HepG2 (cell line): ENCODE results near the gene GALP. TPM values are rescaled to one million over a fixed set of nuclear protein-coding genes. Genes with fewer than 3 reads are reported as not detected.

Experiments used
- ATAC-seq: fragments of 200-7000 bp; cut with Tn5 transposase; 3 replicates; pipeline ENCODE4 v1.9.1; 2020; ENCODE audit warnings: mild to moderate bottlenecking, moderate library complexity
- BruUV-seq: library from RNA; stranded (reverse); fragments of 400-500 nt; replicated peaks from 2 replicates; lab custom pipeline; 2021; lab: Mats Ljungman, UMichigan
- CTCF ChIA-PET: fragments of 300-600 bp; formaldehyde crosslinking; extraction: SDS; loops from one replicate; lab custom pipeline; 2021; ENCODE audit warnings: low total read pairs, inconsistent platforms, low intra/inter-chr PET ratio; lab: Yijun Ruan, JAX
- POLR2A ChIA-PET: fragments of 350-600 bp; sonication (Branson Sonifier 250); formaldehyde crosslinking; loops from one replicate; lab custom pipeline; 2020; ENCODE audit warnings: antibody characterized with exemption, inconsistent platforms; lab: Yijun Ruan, JAX
- DNase-seq: peaks from one replicate; pipeline ENCODE4 v3.0.0-alpha.2; 2015; ENCODE audit warnings: low spot score
- FAIRE-seq: peaks from 3 replicates; lab custom pipeline; 2011; peaks lifted over from hg19 to GRCh38; lab: Jason Lieb, UNC
- H2AFZ ChIP-seq: one replicate; pipeline ENCODE4 v1.6.1; 2011; ENCODE audit warnings: low read length, inconsistent platforms
- H3K27ac ChIP-seq: fragments of 300-600 bp; 3 replicates; pipeline ENCODE4 v1.8.0; 2011; ENCODE audit warnings: mixed run types, mild to moderate bottlenecking, mixed read lengths, low read length, inconsistent platforms; ENCODE audit not compliant: insufficient read depth; ENCODE audit errors: extremely low read length
- H3K27me3 ChIP-seq, 2 experiments: fragments of 200-600 bp in 1 of 2; 2 replicates in 1 of 2; 3 replicates in 1 of 2; pipeline versions ENCODE4 v1.6.0 to v1.8.0; 2011; ENCODE audit warnings: low read length in 2 of 2, mild to moderate bottlenecking in 2 of 2, moderate library complexity in 2 of 2, inconsistent platforms in 1 of 2; ENCODE audit not compliant: insufficient read depth in 2 of 2, control insufficient read depth in 1 of 2
- H3K36me3 ChIP-seq, 2 experiments: fragments of 200-600 bp in 1 of 2; replicated peaks in 1 of 2; 2 replicates in 1 of 2; 3 replicates in 1 of 2; pipeline versions ENCODE4 v1.5.1 to v1.8.0; 2011; ENCODE audit warnings: low read length in 2 of 2, inconsistent platforms in 1 of 2; ENCODE audit not compliant: insufficient read depth in 2 of 2, control insufficient read depth in 1 of 2
- H3K4me1 ChIP-seq: 2 replicates; pipeline ENCODE4 v1.5.1; 2012; ENCODE audit warnings: low read length, inconsistent platforms; ENCODE audit not compliant: insufficient read depth
- H3K4me2 ChIP-seq: 2 replicates; pipeline ENCODE4 v1.6.0; 2011; ENCODE audit warnings: low read depth, low read length, inconsistent platforms
- H3K4me3 ChIP-seq, 3 experiments: fragments of 200-600 bp in 1 of 3; sonication (generic), shearing (Covaris generic) in 1 of 3; replicated peaks in 1 of 3; 2 replicates each; pipeline ENCODE4 v1.5.1; 2011 to 2016; ENCODE audit warnings: low read length in 3 of 3, inconsistent platforms in 2 of 3, low read depth in 2 of 3, mild to moderate bottlenecking in 2 of 3, control low read depth in 1 of 3, mixed read lengths in 1 of 3; ENCODE audit not compliant: insufficient read depth in 1 of 3
- H3K79me2 ChIP-seq: one replicate; pipeline ENCODE4 v1.6.1; 2011; ENCODE audit warnings: low read length, inconsistent platforms; ENCODE audit not compliant: insufficient read depth
- H3K9ac ChIP-seq: 2 replicates; pipeline ENCODE4 v1.6.0; 2011; ENCODE audit warnings: mild to moderate bottlenecking, low read depth, low read length, inconsistent platforms; ENCODE audit not compliant: insufficient read depth
- H3K9me3 ChIP-seq: 2 replicates; pipeline ENCODE4 v1.5.1; 2012; ENCODE audit warnings: mild to moderate bottlenecking, low read length
- H4K20me1 ChIP-seq: 2 replicates; pipeline ENCODE4 v1.6.0; 2011; ENCODE audit warnings: inconsistent platforms, mild to moderate bottlenecking, low read length, moderate library complexity; ENCODE audit not compliant: insufficient read depth
- BRD4 ChIP-seq: sonication (generic); formaldehyde crosslinking; IDR thresholded peaks from 2 replicates; pipeline ENCODE4 v1.4.0; 2020; ENCODE audit warnings: missing genetic modification reagents
- CEBPB ChIP-seq: IDR thresholded peaks from 2 replicates; pipeline ENCODE4 v1.6.1; 2011; ENCODE audit warnings: low read depth, low read length, improper control_type of control experiment, borderline replicate concordance
- CSRNP1 ChIP-seq: sonication (generic); formaldehyde crosslinking; IDR thresholded peaks from 2 replicates; pipeline ENCODE4 v1.8.1; 2023; ENCODE audit warnings: mild to moderate bottlenecking, missing genetic modification reagents
- HOXA7 ChIP-seq: sonication (generic); formaldehyde crosslinking; IDR thresholded peaks from 2 replicates; pipeline ENCODE4 v1.8.1; 2022; ENCODE audit warnings: mild to moderate bottlenecking, missing genetic modification reagents, moderate library complexity
- MAZ ChIP-seq, 2 experiments: sonication (generic) in 1 of 2; formaldehyde crosslinking in 1 of 2; IDR thresholded peaks; 2 replicates each; pipeline versions ENCODE4 v1.5.0 to v1.6.1; 2012 to 2020; ENCODE audit warnings: low read depth in 2 of 2, mild to moderate bottlenecking in 2 of 2, borderline replicate concordance in 1 of 2, improper control_type of control experiment in 1 of 2, low read length in 1 of 2, missing genetic modification reagents in 1 of 2, moderate library complexity in 1 of 2
- NR1H2 ChIP-seq: sonication (generic); formaldehyde crosslinking; IDR thresholded peaks from 2 replicates; pipeline ENCODE4 v1.8.1; 2022; ENCODE audit warnings: low read depth, missing genetic modification reagents, borderline replicate concordance
- PHF5A ChIP-seq: IDR thresholded peaks from one replicate; pipeline ENCODE4 v1.6.1; 2018; ENCODE audit warnings: low read depth, missing genetic modification reagents; ENCODE audit not compliant: unreplicated experiment
- PRPF4 ChIP-seq: fragments of 200-400 bp; formaldehyde crosslinking; IDR thresholded peaks from 2 replicates; pipeline ENCODE4 v1.6.1; 2016; ENCODE audit warnings: low read length, low read depth; ENCODE audit not compliant: poor library complexity, severe bottlenecking
- SAP130 ChIP-seq: IDR thresholded peaks from 2 replicates; pipeline ENCODE4 v1.6.1; 2016; ENCODE audit warnings: low read depth
- SKI ChIP-seq: fragments of 450-650 bp; IDR thresholded peaks from one replicate; pipeline ENCODE4 v1.6.1; 2018; ENCODE audit warnings: mild to moderate bottlenecking; ENCODE audit not compliant: partially characterized antibody
- SP140L ChIP-seq: sonication (generic); formaldehyde crosslinking; IDR thresholded peaks from 2 replicates; pipeline ENCODE4 v1.4.0; 2020; ENCODE audit warnings: missing genetic modification reagents, borderline replicate concordance
- TAF15 ChIP-seq: fragments of 200-400 bp; formaldehyde crosslinking; IDR thresholded peaks from one replicate; pipeline ENCODE4 v1.6.1; 2018; ENCODE audit warnings: mild to moderate bottlenecking, low read depth, low read length; ENCODE audit not compliant: poor library complexity, severe bottlenecking
- TBL1XR1 ChIP-seq: fragments of 150-350 bp; IDR thresholded peaks from 2 replicates; pipeline ENCODE4 v1.6.1; 2014; ENCODE audit warnings: borderline replicate concordance, low read length; ENCODE audit not compliant: partially characterized antibody
- ZBTB42 ChIP-seq: sonication (generic); formaldehyde crosslinking; IDR thresholded peaks from 2 replicates; pipeline ENCODE4 v1.5.0; 2020; ENCODE audit warnings: mild to moderate bottlenecking, missing genetic modification reagents
- ZNF225 ChIP-seq: sonication (generic); formaldehyde crosslinking; IDR thresholded peaks from 2 replicates; pipeline ENCODE4 v1.4.0; 2020; ENCODE audit warnings: mild to moderate bottlenecking, missing genetic modification reagents
- ZNF335 ChIP-seq: sonication (generic); formaldehyde crosslinking; IDR thresholded peaks from 2 replicates; pipeline ENCODE4 v1.4.0; 2020; ENCODE audit warnings: missing genetic modification reagents
- ZNF33A ChIP-seq: sonication (generic); formaldehyde crosslinking; IDR thresholded peaks from 2 replicates; pipeline ENCODE4 v1.5.1; 2020; ENCODE audit warnings: missing genetic modification reagents, mild to moderate bottlenecking, moderate library complexity, borderline replicate concordance
- ZNF414 ChIP-seq: sonication (generic); formaldehyde crosslinking; IDR thresholded peaks from 2 replicates; pipeline ENCODE4 v1.5.0; 2020; ENCODE audit warnings: missing genetic modification reagents
- WGBS: methylation state at CpG from one replicate; pipeline ENCODE4 v1.1.6; 2017; ENCODE audit warnings: low lambda C conversion rate; 5-methylcytosine and 5-hydroxymethylcytosine counted together
- in situ Hi-C: cut with HindIII; loops from 2 replicates; pipeline ENCODE4 v1.10.0; 2017; ENCODE audit warnings: low pct_unique_long_range_greater_than_20kb; ENCODE audit not compliant: extremely low pct_ligation_motif_present
- intact Hi-C: fragments of 100-400 bp; cut with micrococcal nuclease; formaldehyde crosslinking; loops from one replicate; pipeline ENCODE4 v1.10.0; 2022; ENCODE audit not compliant: unreplicated experiment
- polyA plus RNA-seq, 8 experiments: library from polyadenylated mRNA; depleted of rRNA in 3 of 8; stranded (reverse) in 7 of 8; unstranded in 1 of 8; fragments of >200 nt; fragmentation: Illumina TruSeq in 4 of 8; extraction: Trizol in 4 of 8; gene quantifications; 2 replicates each; pipeline versions ENCODE4 v1.2.1 to v1.2.3, GENCODE V29; 2011 to 2016; ENCODE audit warnings: low read depth in 4 of 8, missing spikeins in 1 of 8, mixed read lengths in 1 of 8; ENCODE audit not compliant: insufficient read depth in 1 of 8
- total RNA-seq, 5 experiments: library from RNA; depleted of rRNA; stranded (reverse); fragments of >200 nt; fragmentation: Illumina TruSeq; extraction: Trizol; gene quantifications; 2 replicates each; pipeline ENCODE4 v1.2.3, GENCODE V29; 2016; ENCODE audit warnings: low read depth in 1 of 5

GALP gene
- total and polyA plus RNA-seq, 2 of the 13 experiments (the other 11 are each of a cell fraction or from before 2014, with no cell fraction given), result not detected

GRCh38 chr19:56141417-56141993, 34.3 kb upstream of the GALP start (continued):
- TF ChIP-seq MAZ (IDR thresholded peaks at IDR 0.05; ENCODE audit: borderline replicate concordance, low read depth, low read length) (no peak), MAZ (CRISPR knock-in tag; IDR thresholded peaks at IDR 0.05; ENCODE audit: low read depth) (peak; percentile 13; the same call in 1 of the 2 replicates), PRPF4 (peak; percentile 57), SAP130 (CRISPR knock-in tag) (no peak), ZNF414 (CRISPR knock-in tag) (0 out of 2 replicates have a peak, but pooled peaks have one; percentile 11)

GRCh38 chr19:56142087-56142787, 33.6 kb upstream of the GALP start:
- no peak overlapping the region for H2AFZ ChIP-seq
- TF ChIP-seq ZNF225 (CRISPR knock-in tag), result peak; percentile 45; the same call in 1 of the 2 replicates
- TF ChIP-seq ZBTB42, result no peak
- no peak for TF ChIP-seq HOXA7 (CRISPR knock-in tag)
- TF ChIP-seq CSRNP1, result no peak
- no peak for TF ChIP-seq NR1H2 (CRISPR knock-in tag)
- TF ChIP-seq ZNF335 (CRISPR knock-in tag), result peak; percentile 66; the same call in 1 of the 2 replicates
- TF ChIP-seq ZNF33A (CRISPR knock-in tag), result no peak
- no peak for TF ChIP-seq TAF15
- peak; percentile 62 for TF ChIP-seq PHF5A
- TF ChIP-seq SKI, result peak; percentile 67
- TF ChIP-seq BRD4, result peak; percentile 8
- peak; percentile 85 for TF ChIP-seq CEBPB
- no peak for TF ChIP-seq SP140L (CRISPR knock-in tag)
- peak; percentile 28 for TF ChIP-seq TBL1XR1

More at GRCh38 chr19:56142087-56142787, 33.6 kb upstream of the GALP start:
- Histone ChIP-seq H3K27ac (peak overlapping the region; percentile 100), H3K4me1 (peaks cover 75% of the 10 kb centered on the region), H3K27me3 (no peaks in the 10 kb centered on the region; a peak in 1 of 5 replicates), H3K4me2 (peak overlapping the region; percentile 94), H4K20me1 (no peaks in the 10 kb centered on the region; the same call in 1 of the 2 replicates), H3K9ac (peak overlapping the region; percentile 98), H3K79me2 (peaks cover 40% of the 10 kb centered on the region), H3K36me3 (peaks cover 2 to 8% of the 10 kb centered on the region in 2 experiments; a peak in 4 of 5 replicates), H3K9me3 (no peaks in the 10 kb centered on the region), H3K4me3 (peak overlapping the region; percentile 63 to 84 (median 83))
- in situ Hi-C loops (no loop called here), intact Hi-C loops (loop anchor here (2.0 kb wide), 1 partner anchor 37 kb away; no protein-coding TSS in a partner anchor)
- FAIRE-seq (peak; percentile 99), DNase-seq (peak; percentile 97), ATAC-seq (peak; percentile 66)
- ChIA-PET CTCF (no interaction called here), POLR2A (interaction anchor here (0.9 to 4.9 kb wide), 20 partner anchors 8 to 459 kb away, joined by 3 to 113 read pairs (median 9); partner anchors contain the start of genes GALP, ZNF787 and ZSCAN5A)
- under 1% methylated on average over 17 of the region's 17 CpGs for WGBS
- BruUV-seq, result TSS peak; percentile 70
